ENCODE data around the gene PAFAH1B1.
"Not testable (repeated sequence)": the region's sequence is repeated elsewhere in the genome, so short reads cannot be mapped to it uniquely, and the experiment has no call there.

GRCh38 chr17:2572304-2572609 lies 21.2 kb upstream of the PAFAH1B1 start:
- TF ChIP-seq, protein P1, sequence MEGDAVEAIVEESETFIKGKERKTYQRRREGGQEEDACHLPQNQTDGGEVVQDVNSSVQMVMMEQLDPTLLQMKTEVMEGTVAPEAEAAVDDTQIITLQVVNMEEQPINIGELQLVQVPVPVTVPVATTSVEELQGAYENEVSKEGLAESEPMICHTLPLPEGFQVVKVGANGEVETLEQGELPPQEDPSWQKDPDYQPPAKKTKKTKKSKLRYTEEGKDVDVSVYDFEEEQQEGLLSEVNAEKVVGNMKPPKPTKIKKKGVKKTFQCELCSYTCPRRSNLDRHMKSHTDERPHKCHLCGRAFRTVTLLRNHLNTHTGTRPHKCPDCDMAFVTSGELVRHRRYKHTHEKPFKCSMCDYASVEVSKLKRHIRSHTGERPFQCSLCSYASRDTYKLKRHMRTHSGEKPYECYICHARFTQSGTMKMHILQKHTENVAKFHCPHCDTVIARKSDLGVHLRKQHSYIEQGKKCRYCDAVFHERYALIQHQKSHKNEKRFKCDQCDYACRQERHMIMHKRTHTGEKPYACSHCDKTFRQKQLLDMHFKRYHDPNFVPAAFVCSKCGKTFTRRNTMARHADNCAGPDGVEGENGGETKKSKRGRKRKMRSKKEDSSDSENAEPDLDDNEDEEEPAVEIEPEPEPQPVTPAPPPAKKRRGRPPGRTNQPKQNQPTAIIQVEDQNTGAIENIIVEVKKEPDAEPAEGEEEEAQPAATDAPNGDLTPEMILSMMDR (IDR thresholded peaks at IDR 0.05; ENCODE audit: extremely low read depth in 1 of 2, insufficient read depth in 1 of 2, low read depth in 1 of 2, low read length in 2 of 2), result not testable (repeated sequence)
- TF ChIP-seq, protein P2, sequence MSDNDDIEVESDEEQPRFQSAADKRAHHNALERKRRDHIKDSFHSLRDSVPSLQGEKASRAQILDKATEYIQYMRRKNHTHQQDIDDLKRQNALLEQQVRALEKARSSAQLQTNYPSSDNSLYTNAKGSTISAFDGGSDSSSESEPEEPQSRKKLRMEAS (IDR thresholded peaks at IDR 0.05; ENCODE audit: insufficient read depth, insufficient read length), result not testable (repeated sequence)
- TF ChIP-seq MYC (IDR thresholded peaks at IDR 0.05; ENCODE audit: low read depth, low read length); FOS (IDR thresholded peaks at IDR 0.05; ENCODE audit: borderline replicate concordance, insufficient read depth, low read length); EZH2 (IDR thresholded peaks at IDR 0.05; ENCODE audit: borderline replicate concordance, low read depth, low read length, severe bottlenecking): not testable (repeated sequence)
